NCI-H748 treated with DMSO at 0.1 percent for 48 hours (cell line): ENCODE results near the gene TNFRSF1B.

ENCODE experiments used
- DNase-seq: peaks from one replicate; lab custom pipeline; 2025; lab: John Stamatoyannopoulos, UW

TNFRSF1B gene

DNA sequence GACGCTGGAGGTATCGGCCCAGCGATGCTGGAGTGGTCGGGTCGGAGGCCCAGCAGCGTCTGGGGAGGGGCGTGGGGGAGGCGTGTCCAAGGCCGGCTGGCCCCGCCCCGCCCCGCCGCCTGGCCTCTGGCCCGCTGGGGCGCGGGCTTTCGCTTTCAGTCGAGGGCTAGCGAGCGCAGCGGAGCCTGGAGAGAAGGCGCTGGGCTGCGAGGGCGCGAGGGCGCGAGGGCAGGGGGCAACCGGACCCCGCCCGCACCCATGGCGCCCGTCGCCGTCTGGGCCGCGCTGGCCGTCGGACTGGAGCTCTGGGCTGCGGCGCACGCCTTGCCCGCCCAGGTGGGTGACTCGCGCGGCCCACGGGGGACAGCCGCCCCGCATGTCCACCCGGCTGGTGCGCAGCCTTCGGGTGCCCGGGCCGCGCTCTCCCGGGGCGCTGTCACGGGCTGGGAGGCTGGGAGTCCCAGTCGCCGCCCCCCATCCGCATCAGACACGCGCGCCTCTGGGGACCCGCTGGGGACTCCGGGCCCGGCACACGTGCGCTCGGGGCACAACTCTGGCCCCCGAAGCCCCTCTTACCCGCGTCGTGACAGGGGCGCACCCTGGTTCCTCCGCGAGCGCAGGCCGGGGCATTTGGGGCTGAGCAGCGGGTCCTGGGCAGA lies at the start of gene TNFRSF1B:
Gene TNFRSF1B, plus strand, starts transcription at position 158 of the 659 bp plus-strand sequence. Its CDS starts 101 bp downstream, at position 259.
- DNase-seq = no peak

DNA sequence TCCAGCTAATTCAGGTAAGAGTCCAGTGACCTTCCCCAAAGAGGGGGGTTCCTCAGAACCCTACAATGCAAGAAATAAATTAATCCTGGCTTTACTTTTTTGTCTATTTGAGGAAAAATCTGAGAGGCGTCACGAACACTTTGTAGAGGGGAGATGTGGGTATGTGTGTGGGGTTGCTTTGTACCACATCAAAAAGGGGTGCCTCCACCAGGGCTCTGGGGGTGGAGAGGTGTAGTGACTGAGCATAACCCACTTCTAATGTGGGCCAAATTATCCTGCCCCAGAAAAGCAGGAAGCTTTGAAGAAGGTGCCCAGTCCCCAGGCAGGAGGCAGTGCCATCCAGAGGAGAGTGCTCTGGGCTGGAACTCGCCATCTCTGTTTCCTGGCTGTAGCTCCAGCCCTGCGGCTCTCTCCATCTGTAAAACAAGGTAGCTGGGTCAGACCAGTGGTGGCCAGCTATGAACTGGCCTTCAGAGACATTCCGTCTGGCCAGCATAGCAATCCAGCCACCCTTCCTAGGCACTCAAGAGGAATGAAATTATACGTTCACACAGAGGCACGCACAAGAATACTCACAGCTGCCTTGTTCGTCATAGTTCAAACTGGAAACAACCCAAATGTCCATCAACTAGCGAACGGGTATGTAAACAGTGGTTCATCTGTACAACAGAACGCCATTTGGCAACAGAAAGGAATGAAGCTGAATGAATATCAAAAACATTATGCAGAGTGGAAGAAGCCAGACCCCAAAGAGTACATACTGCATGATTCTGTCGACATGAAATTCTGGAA lies 45.4 kb upstream of the TNFRSF1B start:
- DNase-seq = no peak

DNA sequence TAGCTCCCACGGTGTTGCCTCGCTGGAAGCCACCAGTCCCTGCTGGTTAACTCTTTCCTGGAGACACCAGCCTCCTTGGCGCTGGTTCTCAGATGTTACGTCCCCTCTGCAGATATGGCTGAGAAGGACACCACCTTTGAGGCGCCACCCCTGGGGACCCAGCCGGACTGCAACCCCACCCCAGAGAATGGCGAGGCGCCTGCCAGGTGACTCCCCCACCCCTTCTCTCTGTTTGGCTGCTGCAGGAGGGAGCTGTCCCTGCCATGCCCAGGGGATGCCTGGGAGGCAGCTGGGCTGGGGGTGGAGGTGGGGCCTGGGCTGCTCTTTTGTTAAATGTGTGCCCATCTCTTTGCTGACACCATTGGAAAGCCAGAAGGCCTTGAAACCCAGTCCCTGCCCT lies 43.6 kb upstream of the TNFRSF1B start:
- DNase-seq = no peak

DNA sequence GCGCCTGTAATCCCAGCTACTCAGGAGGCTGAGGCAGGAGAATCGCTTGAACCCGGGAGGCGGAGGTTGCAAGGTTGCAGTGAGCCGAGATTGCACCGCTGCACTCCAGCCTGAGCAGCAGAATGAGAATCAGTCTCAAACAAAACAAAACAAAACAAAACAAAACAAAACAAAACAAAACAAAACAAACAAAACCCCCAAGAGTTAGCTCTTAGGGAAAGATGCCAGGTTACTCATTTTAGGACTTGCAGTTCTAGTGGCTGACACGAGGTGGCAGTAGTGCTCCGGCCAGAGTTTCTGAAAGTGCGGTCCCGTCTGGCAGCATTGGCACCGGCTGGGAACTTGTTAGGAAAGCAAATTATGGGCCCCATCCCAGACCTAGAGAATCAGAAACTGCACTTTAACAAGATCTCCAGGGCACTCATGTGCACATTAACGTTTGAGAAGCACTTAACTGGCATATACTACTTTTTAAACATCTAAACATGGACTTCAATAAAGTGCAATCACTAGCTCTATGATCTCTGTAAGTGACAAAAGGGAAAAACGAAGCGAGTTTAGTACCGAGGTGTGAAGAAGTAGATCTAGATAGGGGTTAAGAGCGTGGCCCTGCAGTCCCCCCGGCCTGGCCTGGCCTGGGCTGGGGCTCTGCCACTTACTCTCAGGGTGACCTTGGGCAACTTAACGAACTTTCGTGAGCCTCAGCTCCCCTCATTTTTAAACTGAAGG lies 41.9 kb upstream of the TNFRSF1B start:
- no peak for DNase-seq

DNA sequence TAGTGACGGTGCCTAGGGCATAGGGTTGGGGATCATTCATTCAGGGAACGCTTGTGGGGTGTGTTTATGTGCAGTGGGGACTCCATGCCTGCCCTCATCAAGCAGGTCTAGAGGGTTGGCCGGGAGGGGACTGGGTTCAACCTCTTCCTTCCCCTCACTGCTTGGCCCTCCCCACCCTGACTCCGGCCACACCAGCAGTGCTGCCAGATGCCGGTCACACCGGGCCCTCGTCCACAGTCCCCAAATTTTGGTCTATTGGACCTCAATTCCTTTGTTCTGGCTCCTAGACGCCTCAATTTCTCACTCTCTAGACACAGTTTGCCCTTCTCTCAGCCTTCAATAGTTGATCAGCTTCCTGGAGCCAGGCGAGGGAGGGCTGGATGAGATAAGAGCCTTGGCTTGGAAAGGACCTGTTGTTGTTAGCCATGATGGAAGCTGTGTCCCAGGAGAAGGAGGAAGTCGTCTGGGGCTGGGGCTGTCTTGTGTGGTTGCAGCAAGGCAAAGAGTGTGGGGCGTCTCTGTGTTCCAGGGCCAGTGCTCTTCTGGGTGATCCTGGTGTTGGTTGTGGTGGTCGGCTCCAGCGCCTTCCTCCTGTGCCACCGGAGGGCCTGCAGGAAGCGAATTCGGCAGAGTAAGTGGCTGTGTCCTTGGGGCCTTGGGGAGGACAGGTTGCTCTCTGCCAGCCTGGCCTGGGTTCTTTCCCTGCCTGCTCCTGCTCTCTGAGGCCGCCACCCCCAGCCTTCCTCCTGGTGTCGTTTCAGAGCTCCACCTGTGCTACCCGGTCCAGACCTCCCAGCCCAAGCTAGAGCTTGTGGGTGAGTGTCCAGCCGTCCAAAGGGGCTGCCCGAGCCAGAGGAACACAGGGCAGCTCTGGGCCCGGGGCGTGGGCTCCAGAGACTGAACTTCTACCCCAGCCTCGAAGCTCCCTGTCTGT lies 41.1 kb upstream of the TNFRSF1B start:
- DNase-seq = no peak

DNA sequence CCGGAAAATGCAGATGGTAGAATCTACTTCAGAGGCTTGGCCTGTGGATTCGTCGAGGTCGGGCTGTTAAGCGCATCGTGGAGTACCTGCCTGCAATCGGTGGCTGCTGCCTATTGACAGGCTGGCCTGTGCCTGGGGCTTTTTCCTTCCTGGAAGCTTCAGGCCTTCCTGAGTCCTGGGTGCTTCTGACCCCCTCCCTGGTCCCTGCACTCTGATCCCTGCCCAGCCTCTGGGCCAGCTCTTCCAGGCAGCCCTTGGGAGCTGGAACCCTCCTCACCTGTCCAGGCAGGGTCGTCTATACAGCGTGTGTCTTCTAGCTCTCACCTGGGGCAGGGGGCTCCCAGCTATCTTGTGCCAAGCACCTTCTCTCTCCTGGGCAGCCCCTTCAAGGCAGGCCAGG lies 40.0 kb upstream of the TNFRSF1B start:
- DNase-seq = no peak

DNA sequence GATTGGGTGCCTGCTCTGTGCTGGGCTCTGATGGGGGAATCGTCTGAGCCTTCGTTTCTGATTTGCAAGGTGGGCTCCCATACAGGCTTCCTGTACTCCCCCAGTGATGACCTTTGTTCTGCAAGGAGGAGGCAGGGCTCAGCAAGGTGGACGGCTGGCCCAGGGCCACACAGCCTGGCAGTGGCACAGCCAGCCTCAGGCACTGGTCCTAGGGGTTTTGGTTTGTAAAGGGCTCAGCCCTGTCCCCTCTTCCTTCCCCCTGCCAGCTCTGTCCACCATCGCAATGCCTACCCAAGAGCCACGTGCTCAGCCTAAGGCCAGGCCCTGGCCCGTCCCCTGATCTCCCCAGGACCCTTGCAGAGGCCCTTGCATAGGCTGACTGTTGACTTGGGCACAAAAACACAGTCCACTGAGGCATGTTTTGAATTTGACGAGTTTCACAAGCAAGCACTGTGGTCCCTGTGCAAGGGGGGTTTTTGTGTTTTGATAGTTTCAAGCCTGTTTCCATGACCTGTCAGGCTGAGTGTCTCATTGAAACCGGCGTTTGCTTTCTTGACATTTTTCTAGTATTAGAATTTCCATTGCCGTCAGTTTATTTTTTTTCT lies 39.5 kb upstream of the TNFRSF1B start:
- no peak for DNase-seq

DNA sequence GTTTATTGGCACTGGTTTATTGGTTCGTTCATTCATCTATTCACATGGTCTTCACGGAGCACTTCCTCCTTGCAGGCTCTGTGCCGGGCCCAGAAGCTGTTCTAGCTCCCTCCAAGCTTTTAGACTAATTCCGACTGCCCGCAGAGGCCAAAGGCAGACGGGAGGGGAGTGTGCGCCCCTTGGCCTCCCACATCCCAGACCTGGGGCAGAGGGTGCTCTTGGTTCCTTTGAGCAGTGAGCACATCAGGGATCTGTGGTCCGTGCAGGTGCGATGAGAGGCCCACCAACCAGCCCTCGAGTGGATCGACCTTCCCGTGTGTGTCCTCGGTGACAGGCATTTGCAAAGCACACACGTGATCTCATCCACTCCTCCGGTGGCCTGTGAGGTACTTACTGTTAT lies 38.7 kb upstream of the TNFRSF1B start:
- no peak for DNase-seq

DNA sequence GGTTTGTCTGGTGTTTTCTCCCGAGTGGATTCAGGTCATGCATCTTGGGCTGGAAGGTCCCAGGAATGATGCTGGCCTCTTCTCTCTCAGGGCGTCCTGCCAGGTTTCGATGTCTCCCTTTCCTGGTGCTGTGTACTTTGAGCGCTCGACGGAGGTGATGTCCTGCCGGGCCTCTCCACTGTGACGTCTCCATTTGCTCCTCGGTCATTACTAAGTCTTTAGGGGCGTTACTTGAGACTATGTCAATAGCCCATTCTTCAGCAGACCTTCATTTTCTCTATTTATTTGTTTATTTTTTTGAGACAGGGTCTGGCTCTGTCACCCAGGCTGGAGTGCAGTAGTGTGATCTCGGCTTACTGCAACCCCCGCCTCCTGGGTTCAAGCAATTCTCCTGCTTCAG lies 37.2 kb upstream of the TNFRSF1B start:
- no peak for DNase-seq

DNA sequence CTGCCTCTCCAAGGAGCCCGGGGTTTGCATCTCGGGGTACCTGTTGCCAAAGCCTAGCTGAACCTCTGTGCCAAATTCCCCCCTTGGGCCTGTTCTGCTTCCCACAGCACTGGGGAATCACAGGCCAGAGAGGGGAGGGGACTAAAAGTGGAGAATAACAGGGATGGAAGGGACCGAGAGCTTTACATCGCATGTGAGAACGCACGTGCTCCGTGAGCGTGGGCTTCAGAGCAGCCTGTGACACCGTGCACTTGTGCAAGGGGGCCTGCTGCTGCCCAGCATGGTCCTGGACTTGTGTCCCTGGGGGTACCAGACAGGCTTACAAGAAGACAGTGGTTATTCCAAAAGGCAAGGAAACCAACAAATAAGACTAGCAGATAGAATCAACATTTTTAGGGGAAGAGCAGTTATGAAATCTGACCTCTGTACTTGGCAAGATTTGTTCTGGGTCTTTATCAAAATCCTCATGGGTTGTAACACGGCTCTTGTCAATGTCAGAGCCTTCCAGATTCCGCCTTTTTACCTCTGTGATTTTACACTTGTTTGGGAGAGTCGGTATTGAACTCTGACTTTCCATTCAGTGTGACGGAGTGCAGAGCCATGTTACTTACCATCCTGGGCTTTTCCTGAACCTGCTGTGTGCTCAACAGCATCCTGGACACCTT lies 36.2 kb upstream of the TNFRSF1B start:
- no peak for DNase-seq

DNA sequence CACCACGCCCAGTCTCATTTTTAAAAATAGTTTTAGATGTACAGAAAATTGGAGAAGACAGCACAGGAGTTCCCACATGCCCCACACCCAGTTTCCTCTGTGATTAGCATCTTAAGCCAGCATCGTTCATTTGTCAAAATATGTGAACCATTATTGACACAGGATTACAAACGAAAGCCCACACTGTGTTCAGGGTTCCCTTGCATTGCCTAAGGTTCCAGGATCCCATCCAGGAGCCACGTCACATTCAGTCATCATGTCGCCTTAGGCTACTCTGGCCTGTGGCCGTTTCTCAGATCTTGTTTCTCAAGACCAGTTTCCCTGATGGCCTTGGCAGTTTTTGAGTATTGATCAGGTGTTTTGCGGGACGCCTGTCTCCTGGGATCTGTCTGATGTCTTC lies 34.7 kb upstream of the TNFRSF1B start:
- DNase-seq = no peak

DNA sequence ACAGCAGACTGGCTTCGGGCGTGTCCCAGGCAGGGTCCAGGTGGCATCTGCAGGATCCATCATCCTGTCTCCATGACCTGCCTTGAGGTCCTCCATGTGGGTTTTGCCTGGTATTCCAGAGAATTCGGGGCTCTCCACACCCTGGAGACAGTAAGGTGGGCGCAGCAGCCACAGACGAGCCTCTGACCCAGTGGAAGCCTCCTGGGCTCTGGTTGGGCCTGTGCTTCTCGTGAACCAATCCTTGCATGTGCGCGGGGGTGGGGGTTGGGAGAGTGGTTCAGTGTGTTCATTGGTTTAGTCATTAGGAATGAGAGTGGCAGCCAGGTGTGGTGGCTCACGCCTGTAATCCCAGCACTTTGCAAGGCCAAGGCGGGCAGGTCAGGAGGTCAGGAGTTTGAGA lies 32.1 kb upstream of the TNFRSF1B start:
- DNase-seq = no peak

DNA sequence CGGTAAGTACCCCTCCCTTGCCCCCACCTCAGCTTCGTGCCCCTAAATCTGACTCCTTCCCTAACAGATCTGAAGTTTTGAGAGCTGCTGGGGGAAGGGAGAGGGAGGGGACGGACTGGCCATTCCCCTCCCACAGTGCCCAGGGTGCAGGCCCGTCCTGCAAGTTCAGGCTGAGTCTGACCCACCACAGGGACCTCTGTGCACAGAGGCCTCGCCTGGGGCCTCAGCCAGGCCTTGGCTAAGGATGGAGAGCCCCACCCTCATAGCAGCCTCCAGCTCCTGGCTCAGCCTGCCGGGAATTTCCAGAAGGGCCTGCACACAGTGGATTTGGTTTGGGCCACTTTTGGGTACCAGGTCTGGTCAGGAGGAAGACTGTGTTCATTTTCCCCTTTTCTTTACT lies 31.2 kb upstream of the TNFRSF1B start:
- no peak for DNase-seq

DNA sequence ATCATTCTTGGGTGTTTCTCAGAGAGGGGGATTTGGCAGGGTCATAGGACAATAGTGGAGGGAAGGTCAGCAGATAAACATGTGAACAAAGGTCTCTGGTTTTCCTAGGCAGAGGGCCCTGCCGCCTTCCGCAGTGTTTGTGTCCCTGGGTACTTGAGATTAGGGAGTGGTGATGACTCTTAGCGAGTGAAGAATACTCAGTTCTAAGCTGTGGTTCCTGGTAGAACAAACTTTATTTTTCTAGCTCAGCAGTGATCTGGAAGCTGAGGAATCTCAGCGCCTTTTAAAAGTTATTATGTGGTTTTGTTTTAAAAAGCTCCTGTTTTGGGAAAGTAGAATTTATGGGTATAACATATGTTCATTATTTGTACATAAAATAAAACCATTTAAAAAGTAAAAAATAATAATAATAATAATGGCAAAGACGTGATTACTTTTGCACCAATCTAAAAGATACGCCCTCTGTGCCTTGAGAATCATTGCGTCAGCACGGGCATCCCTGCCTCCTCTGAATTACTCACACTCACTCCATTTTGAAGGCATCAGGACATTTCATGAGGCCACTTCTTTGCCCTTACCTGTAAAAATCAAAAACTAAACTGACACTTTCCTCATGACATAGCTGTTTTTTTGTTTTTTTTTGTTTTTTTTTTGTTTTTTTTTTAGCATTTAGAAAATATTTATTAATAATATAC lies 29.7 kb upstream of the TNFRSF1B start:
- no peak for DNase-seq

DNA sequence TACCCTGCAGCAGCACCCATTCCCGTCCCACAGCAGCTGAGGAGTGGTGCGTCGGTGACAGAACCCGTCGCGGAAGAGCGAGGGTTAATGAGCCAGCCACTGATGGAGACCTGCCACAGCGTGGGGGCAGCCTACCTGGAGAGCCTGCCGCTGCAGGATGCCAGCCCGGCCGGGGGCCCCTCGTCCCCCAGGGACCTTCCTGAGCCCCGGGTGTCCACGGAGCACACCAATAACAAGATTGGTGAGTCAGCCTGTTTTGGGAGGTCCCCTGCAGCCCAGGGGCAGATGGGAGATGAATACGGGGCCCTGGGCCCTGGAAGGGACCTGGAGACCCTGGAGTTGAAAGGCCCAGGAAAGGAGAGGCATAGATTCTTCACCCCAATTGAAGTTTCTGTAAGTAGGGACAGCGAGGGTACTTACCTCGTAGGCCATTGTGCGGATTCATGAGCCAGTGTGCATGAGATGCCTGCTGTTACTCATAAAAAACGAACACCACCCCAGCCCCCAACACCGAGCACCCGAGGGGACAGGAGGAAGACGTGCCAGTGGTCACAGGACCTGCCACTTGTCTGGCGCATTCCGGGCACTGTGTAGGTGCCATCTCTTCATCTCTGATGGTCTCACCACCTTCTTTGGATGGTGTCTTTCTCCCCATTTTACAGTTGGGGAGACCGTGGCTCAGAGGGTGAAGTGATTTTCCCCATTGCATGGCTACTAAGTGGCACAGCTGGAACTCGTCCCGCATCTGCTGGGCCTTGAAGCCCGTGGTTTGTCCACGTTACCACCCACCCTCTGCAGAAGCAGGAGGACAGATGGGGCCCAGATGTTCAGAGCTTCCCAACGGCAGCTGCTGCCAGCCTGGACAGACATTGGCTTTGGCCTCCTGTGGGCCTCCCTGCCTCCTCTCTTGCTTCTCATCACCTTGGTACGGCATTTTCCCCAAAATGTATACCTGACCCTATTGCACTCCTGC lies 28.3 kb upstream of the TNFRSF1B start:
- no peak for DNase-seq

DNA sequence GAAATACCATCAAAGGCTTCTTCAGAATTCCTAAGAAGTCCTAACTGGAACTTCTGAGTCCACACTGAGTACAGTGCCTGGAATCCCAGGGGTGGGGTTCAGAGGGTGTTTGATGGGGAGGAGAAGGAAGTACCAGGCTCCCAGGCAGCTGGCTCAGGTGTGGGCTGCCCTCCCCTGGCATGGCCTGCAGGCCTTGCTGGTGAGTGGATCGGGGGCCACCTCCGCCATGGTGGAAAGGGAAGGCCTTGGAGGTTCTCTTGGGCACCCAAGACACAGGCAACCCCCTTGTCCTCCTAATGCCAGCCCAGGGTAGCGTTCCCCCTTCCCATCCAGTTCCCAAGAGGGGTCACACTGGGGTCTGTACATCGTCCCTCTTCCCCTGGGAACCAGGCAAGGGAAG lies 26.8 kb upstream of the TNFRSF1B start:
- DNase-seq = no peak

DNA sequence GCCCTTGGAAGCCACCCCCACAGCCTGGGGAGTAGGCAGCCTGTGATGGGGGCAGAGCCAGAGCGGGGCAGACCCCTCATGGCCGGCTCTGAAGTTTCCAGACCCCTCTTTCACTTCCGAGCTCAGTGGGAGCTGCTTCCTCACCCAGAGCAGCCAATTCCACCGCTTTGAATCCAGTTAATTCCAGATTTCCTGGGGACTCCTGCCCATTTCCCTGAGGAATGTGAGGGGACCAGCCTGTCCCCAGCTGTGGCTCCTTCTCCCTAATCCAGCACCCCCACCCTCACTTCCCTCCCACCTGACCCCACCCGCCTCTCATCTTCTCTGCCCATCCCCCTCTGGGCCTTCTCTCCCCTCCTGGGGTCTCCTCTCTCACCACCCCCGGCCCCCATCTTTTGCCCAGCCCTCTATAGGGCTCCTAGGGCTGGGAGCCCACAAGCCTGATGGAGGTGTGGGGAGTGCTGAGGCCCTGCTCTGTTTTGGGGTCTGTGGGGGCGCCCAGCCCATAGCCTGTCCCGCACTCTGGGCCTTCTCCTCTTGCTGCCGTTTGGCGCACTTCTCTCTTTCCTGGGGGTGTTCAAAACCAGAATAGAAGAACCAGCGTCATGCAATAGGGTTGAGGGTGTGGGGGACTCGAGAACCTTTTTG lies 26.2 kb upstream of the TNFRSF1B start:
- no peak for DNase-seq

DNA sequence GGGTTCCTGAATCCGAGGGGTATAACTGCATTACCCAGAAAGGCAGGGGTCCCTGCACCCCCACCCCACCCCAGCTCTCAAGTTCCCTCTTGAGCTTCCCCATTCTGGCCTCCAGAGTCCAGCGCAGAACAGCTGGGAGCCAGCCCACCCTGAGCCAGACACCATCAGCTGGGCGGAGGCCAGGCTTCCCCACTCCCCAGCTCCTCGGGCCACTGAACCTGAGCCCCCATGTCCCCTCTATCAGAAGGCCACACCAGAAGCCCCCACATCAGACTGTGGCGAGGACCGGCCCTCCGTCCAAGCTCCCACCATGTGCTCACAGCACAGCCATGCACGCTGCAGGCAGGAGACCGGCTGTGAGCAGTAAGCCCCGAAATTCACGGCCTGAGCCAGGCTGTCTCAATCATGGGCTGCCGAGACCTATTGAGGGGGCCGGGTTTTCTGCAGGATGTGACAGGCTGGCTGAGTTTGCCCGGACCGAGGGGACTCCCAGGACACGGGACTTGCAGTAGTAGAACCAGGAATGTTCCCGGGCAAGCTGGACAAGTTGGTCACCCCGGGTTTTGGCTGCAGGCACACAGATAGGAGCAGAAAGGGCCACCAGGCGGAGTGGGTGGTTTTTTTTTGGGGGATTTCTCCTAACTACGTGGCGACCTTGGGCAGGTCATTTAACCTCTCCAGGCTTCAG lies 25.5 kb upstream of the TNFRSF1B start:
- no peak for DNase-seq
